ENCODE results near the gene RAD51AP1.

RAD51AP1 gene

GRCh38 chr12:4539167-4539870, 629 bp downstream of the RAD51AP1 start:
- Mint-ChIP-seq H3K9me3 (no peaks in the 10 kb centered on the region), H3K27me3 (ENCODE audit: low read depth, poor library complexity) (no peaks in the 10 kb centered on the region)

GRCh38 chr12:4540170-4540569, 1.5 kb downstream of the RAD51AP1 start:
- H3K27ac Mint-ChIP-seq = no peak overlapping the region
- H3K9me3 Mint-ChIP-seq = no peaks in the 10 kb centered on the region
- no peak for DNase-seq

More at GRCh38 chr12:4539167-4539870, 629 bp downstream of the RAD51AP1 start:
- Mint-ChIP-seq H3K4me3 (peak overlapping the region; percentile 96), H3K4me1 (peaks cover 27% of the 10 kb centered on the region), H3K36me3 (ENCODE audit: low read depth) (peaks cover 14% of the 10 kb centered on the region), H3K27ac (peak overlapping the region; percentile 100)
- no peak for TF ChIP-seq CTCF (IDR thresholded peaks at IDR 0.05)
- DNase-seq = no peak

GRCh38 chr12:4540638-4541037, 1.9 kb downstream of the RAD51AP1 start:
- H3K27me3 Mint-ChIP-seq (ENCODE audit: low read depth, poor library complexity) = no peaks in the 10 kb centered on the region
- peaks cover 27% of the 10 kb centered on the region for H3K4me1 Mint-ChIP-seq
- no peak overlapping the region for H3K4me3 Mint-ChIP-seq
- H3K27ac Mint-ChIP-seq = no peak overlapping the region
- H3K9me3 Mint-ChIP-seq = no peaks in the 10 kb centered on the region
- peaks cover 27% of the 10 kb centered on the region for H3K36me3 Mint-ChIP-seq (ENCODE audit: low read depth)
- TF ChIP-seq CTCF (IDR thresholded peaks at IDR 0.05) = no peak
- no peak for DNase-seq

More at GRCh38 chr12:4540170-4540569, 1.5 kb downstream of the RAD51AP1 start:
- H3K4me1 Mint-ChIP-seq = peaks cover 27% of the 10 kb centered on the region
- peaks cover 23% of the 10 kb centered on the region for H3K36me3 Mint-ChIP-seq (ENCODE audit: low read depth)
- peak overlapping the region; percentile 96 for H3K4me3 Mint-ChIP-seq
- no peaks in the 10 kb centered on the region for H3K27me3 Mint-ChIP-seq (ENCODE audit: low read depth, poor library complexity)
- no peak for TF ChIP-seq CTCF (IDR thresholded peaks at IDR 0.05)

GRCh38 chr12:4545195-4545594, 6.5 kb downstream of the RAD51AP1 start:
- Mint-ChIP-seq H3K4me1 (peaks cover under 1% of the 10 kb centered on the region), H3K27me3 (ENCODE audit: low read depth, poor library complexity) (no peaks in the 10 kb centered on the region), H3K36me3 (ENCODE audit: low read depth) (peaks cover 53% of the 10 kb centered on the region), H3K4me3 (no peak overlapping the region), H3K9me3 (no peaks in the 10 kb centered on the region), H3K27ac (no peak overlapping the region)
- DNase-seq = no peak
- TF ChIP-seq CTCF (IDR thresholded peaks at IDR 0.05) = no peak

GRCh38 chr12:4552191-4552590, 13.5 kb downstream of the RAD51AP1 start:
- no peak for TF ChIP-seq CTCF (IDR thresholded peaks at IDR 0.05)
- H3K4me1 Mint-ChIP-seq = no peaks in the 10 kb centered on the region
- no peak overlapping the region for H3K4me3 Mint-ChIP-seq
- H3K27me3 Mint-ChIP-seq (ENCODE audit: low read depth, poor library complexity) = no peaks in the 10 kb centered on the region
- H3K27ac Mint-ChIP-seq = no peak overlapping the region
- peaks cover 40% of the 10 kb centered on the region for H3K36me3 Mint-ChIP-seq (ENCODE audit: low read depth)
- DNase-seq = no peak
- no peaks in the 10 kb centered on the region for H3K9me3 Mint-ChIP-seq

- H3K4me1 Mint-ChIP-seq = no peaks in the 10 kb centered on the region
- peaks cover 32% of the 10 kb centered on the region for H3K36me3 Mint-ChIP-seq (ENCODE audit: low read depth)
- H3K27me3 Mint-ChIP-seq (ENCODE audit: low read depth, poor library complexity) = no peaks in the 10 kb centered on the region
- no peak for TF ChIP-seq CTCF (IDR thresholded peaks at IDR 0.05)
- H3K27ac Mint-ChIP-seq = no peak overlapping the region
- H3K4me3 Mint-ChIP-seq = no peak overlapping the region
- no peak for DNase-seq
- H3K9me3 Mint-ChIP-seq = no peaks in the 10 kb centered on the region
Observed at GRCh38 chr12:4553943-4554342, 15.3 kb downstream of the RAD51AP1 start.

Measured in nephron progenitor cell (in vitro differentiated cells).